Astrocyte of the cerebellum (primary cell): ENCODE results near the gene RNASEH1.

Experiments
- DNase-seq: peaks from one replicate; pipeline ENCODE4 v3.0.0-alpha.2; 2011; ENCODE audit warnings: low read depth
- H3K4me3 ChIP-seq: 2 replicates; pipeline ENCODE4 v1.5.1; 2011; ENCODE audit warnings: mild to moderate bottlenecking, low read depth, low read length, moderate library complexity
- CTCF ChIP-seq: IDR thresholded peaks from 2 replicates; pipeline ENCODE4 v1.5.1; 2012; ENCODE audit warnings: low read length, low read depth, moderate library complexity, mild to moderate bottlenecking; ENCODE audit errors: missing control alignments
- in situ Hi-C: cut with HindIII; loops from 2 replicates; pipeline ENCODE4 v1.10.0; 2017; ENCODE audit warnings: low sequenced_read_pairs

The RNASEH1 gene

GRCh38 chr2:3603536-3604206 is 45.5 kb upstream of the RNASEH1 start:
- no peak for TF ChIP-seq CTCF
- no peak overlapping the region for H3K4me3 ChIP-seq
- no peak for DNase-seq
- in situ Hi-C loops, result no loop called here

- no peak overlapping the region for H3K4me3 ChIP-seq
- no peak for DNase-seq
- TF ChIP-seq CTCF, result no peak
- in situ Hi-C loops, result no loop called here
These were observed 44.6 kb upstream of the RNASEH1 start for GRCh38 chr2:3602553-3603339.

GRCh38 chr2:3601561-3602271 is 43.6 kb upstream of the RNASEH1 start:
- DNase-seq, result no peak
- in situ Hi-C loops, result no loop called here
- TF ChIP-seq CTCF, result no peak

GRCh38 chr2:3600256-3600855 is 42.2 kb upstream of the RNASEH1 start:
- H3K4me3 ChIP-seq, result no peak overlapping the region
- in situ Hi-C loops, result no loop called here
- no peak for TF ChIP-seq CTCF
- no peak for DNase-seq

More at GRCh38 chr2:3601561-3602271, 43.6 kb upstream of the RNASEH1 start:
- H3K4me3 ChIP-seq, result no peak overlapping the region

GRCh38 chr2:3598912-3599854 is 41.0 kb upstream of the RNASEH1 start:
- TF ChIP-seq CTCF, result no peak
- no peak for DNase-seq
- no peak overlapping the region for H3K4me3 ChIP-seq
- in situ Hi-C loops, result no loop called here
